ENCODE data around the gene SCAF1. TPM values are rescaled to one million over a fixed set of nuclear protein-coding genes. Genes with fewer than 3 reads are reported as not detected.

SCAF1 gene
- total RNA-seq, 1 experiment from 2014 or later = 129 TPM

GRCh38 chr19:49636233-49636932 is 5.6 kb upstream of the SCAF1 start:
- no TSS peak for BruUV-seq (replicated peaks)
- Mint-ChIP-seq H3K27ac (ENCODE audit: unreplicated experiment) (peak overlapping the region; percentile 77), H3K9me3 (ENCODE audit: low read depth, unreplicated experiment) (no peaks in the 10 kb centered on the region), H3K27me3 (ENCODE audit: unreplicated experiment) (no peaks in the 10 kb centered on the region), H3K4me1 (ENCODE audit: low read depth, unreplicated experiment) (peaks cover 25% of the 10 kb centered on the region), H3K4me3 (ENCODE audit: low read depth, unreplicated experiment) (no peak overlapping the region), H3K36me3 (ENCODE audit: insufficient read depth, unreplicated experiment) (peaks cover 80% of the 10 kb centered on the region)
- CTCF ChIA-PET = interaction anchor here (0.9 kb wide), 1 partner anchor 23 kb away, joined by 4 read pairs; no protein-coding TSS in a partner anchor
- intact Hi-C loops (cut with micrococcal nuclease; ENCODE audit: unreplicated experiment) = no loop called here
- no peak for DNase-seq
- no peak for TF ChIP-seq CTCF (IDR thresholded peaks at IDR 0.05; ENCODE audit: unreplicated experiment)

GRCh38 chr19:49637821-49638738 is 3.9 kb upstream of the SCAF1 start:
- CTCF ChIA-PET = interaction anchor here (0.7 to 1.2 kb wide), 3 partner anchors 58 to 196 kb away, joined by 3 to 6 read pairs (median 4); partner anchors contain the start of gene NOSIP
- Mint-ChIP-seq H3K4me3 (ENCODE audit: low read depth, unreplicated experiment) (peak overlapping the region; percentile 95), H3K36me3 (ENCODE audit: insufficient read depth, unreplicated experiment) (peaks cover 88% of the 10 kb centered on the region), H3K9me3 (ENCODE audit: low read depth, unreplicated experiment) (no peaks in the 10 kb centered on the region), H3K4me1 (ENCODE audit: low read depth, unreplicated experiment) (peaks cover 33% of the 10 kb centered on the region), H3K27ac (ENCODE audit: unreplicated experiment) (peak overlapping the region; percentile 100), H3K27me3 (ENCODE audit: unreplicated experiment) (no peaks in the 10 kb centered on the region)
- DNase-seq = peak; percentile 91
- intact Hi-C loops (cut with micrococcal nuclease; ENCODE audit: unreplicated experiment) = no loop called here
- TF ChIP-seq CTCF (IDR thresholded peaks at IDR 0.05; ENCODE audit: unreplicated experiment) = no peak
- BruUV-seq (replicated peaks) = no TSS peak

GRCh38 chr19:49639401-49640112 is 2.5 kb upstream of the SCAF1 start:
- CTCF ChIA-PET = interaction anchor here (0.8 to 1.9 kb wide), 10 partner anchors 31 to 127 kb away, joined by 3 to 22 read pairs (median 4); partner anchors contain the start of genes AP2A1, PRMT1 and PRR12
- peaks cover 48% of the 10 kb centered on the region for H3K4me1 Mint-ChIP-seq (ENCODE audit: low read depth, unreplicated experiment)
- H3K27me3 Mint-ChIP-seq (ENCODE audit: unreplicated experiment) = no peaks in the 10 kb centered on the region
- no peaks in the 10 kb centered on the region for H3K9me3 Mint-ChIP-seq (ENCODE audit: low read depth, unreplicated experiment)
- peak overlapping the region; percentile 100 for H3K27ac Mint-ChIP-seq (ENCODE audit: unreplicated experiment)
- no TSS peak for BruUV-seq (replicated peaks)
- no peak for TF ChIP-seq CTCF (IDR thresholded peaks at IDR 0.05; ENCODE audit: unreplicated experiment)
- peak overlapping the region; percentile 95 for H3K4me3 Mint-ChIP-seq (ENCODE audit: low read depth, unreplicated experiment)
- peaks cover 92% of the 10 kb centered on the region for H3K36me3 Mint-ChIP-seq (ENCODE audit: insufficient read depth, unreplicated experiment)
- intact Hi-C loops (cut with micrococcal nuclease; ENCODE audit: unreplicated experiment) = loop anchor here (1.0 to 5.0 kb wide), 3 partner anchors 25 to 187 kb away; partner anchors contain the start of genes ALDH16A1, PIH1D1 and PRR12
- no peak for DNase-seq

All from Calu3 (cell line).